ENCODE results near the gene CEP350. TPM values are rescaled to one million over a fixed set of nuclear protein-coding genes. Genes with fewer than 3 reads are reported as not detected.

The CEP350 gene
- total RNA-seq, 3 donors from 2014 or later = 79.0 to 124 (median 95.0) TPM

- H3K9me3 ChIP-seq = no peaks in the 10 kb centered on the region
- H3K4me1 ChIP-seq = no peaks in the 10 kb centered on the region
- intact Hi-C loops (cut with DNase I; ENCODE audit: low total_unique reads) = no loop called here
- H3K27ac ChIP-seq = no peak overlapping the region
- H3K36me3 ChIP-seq = peaks cover 4% of the 10 kb centered on the region
- TF ChIP-seq CTCF (IDR thresholded peaks at IDR 0.05) = no peak
- no peak for TF ChIP-seq POLR2A (IDR thresholded peaks at IDR 0.05)
- no peak for TF ChIP-seq POLR2AphosphoS5 (IDR thresholded peaks at IDR 0.05)
- H3K4me3 ChIP-seq = no peak overlapping the region
- H3K27me3 ChIP-seq = no peaks in the 10 kb centered on the region
- DNase-seq (ENCODE audit: low spot score in 2 of 2) = no peak
Measured at GRCh38 chr1:179921981-179922872, 32.4 kb upstream of the CEP350 start.

DNA sequence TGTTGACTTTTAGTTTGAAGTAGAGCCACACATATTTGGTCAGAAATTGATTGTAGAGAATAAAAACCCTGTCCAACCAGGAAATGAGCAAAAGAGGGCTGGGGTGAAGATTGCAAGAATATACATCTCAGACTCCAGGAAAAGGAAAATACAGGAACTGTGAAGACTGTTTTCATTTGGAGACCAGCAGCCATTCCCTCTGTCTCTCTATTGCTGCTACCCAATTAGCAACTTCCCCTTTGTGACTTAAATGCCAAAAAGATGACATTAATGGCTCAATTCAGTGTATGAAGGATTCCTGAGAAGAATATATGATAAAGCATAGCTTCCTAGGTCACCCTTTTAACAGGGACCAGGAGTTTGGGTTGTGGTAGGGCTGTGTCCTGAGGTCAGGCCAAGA, 31.6 kb upstream of the CEP350 start:
- H3K4me3 ChIP-seq = no peak overlapping the region
- H3K27ac ChIP-seq = no peak overlapping the region
- no peaks in the 10 kb centered on the region for H3K9me3 ChIP-seq
- H3K27me3 ChIP-seq = no peaks in the 10 kb centered on the region
- no peak for DNase-seq (ENCODE audit: low spot score in 2 of 2)
- H3K4me1 ChIP-seq = no peaks in the 10 kb centered on the region
- peaks cover 4% of the 10 kb centered on the region for H3K36me3 ChIP-seq
- intact Hi-C loops (cut with DNase I; ENCODE audit: low total_unique reads) = no loop called here
- no peak for TF ChIP-seq CTCF (IDR thresholded peaks at IDR 0.05)

GRCh38 chr1:179924268-179924667, 30.3 kb upstream of the CEP350 start:
- Histone ChIP-seq H3K9me3 (no peaks in the 10 kb centered on the region), H3K36me3 (peaks cover 4% of the 10 kb centered on the region), H3K27me3 (no peaks in the 10 kb centered on the region), H3K4me3 (no peak overlapping the region), H3K27ac (no peak overlapping the region), H3K4me1 (no peaks in the 10 kb centered on the region)
- no peak for DNase-seq (ENCODE audit: low spot score in 2 of 2)
- intact Hi-C loops (cut with DNase I; ENCODE audit: low total_unique reads) = no loop called here
- TF ChIP-seq POLR2AphosphoS5 (IDR thresholded peaks at IDR 0.05) (no peak), CTCF (IDR thresholded peaks at IDR 0.05) (no peak), POLR2A (IDR thresholded peaks at IDR 0.05) (no peak)

GRCh38 chr1:179925302-179925701, 29.3 kb upstream of the CEP350 start:
- H3K27ac ChIP-seq = no peak overlapping the region
- H3K36me3 ChIP-seq = no peaks in the 10 kb centered on the region
- no peak overlapping the region for H3K4me3 ChIP-seq
- intact Hi-C loops (cut with DNase I; ENCODE audit: low total_unique reads) = no loop called here
- H3K4me1 ChIP-seq = no peaks in the 10 kb centered on the region
- no peaks in the 10 kb centered on the region for H3K9me3 ChIP-seq
- no peaks in the 10 kb centered on the region for H3K27me3 ChIP-seq
- TF ChIP-seq CTCF (IDR thresholded peaks at IDR 0.05) (no peak), POLR2A (IDR thresholded peaks at IDR 0.05) (no peak), POLR2AphosphoS5 (IDR thresholded peaks at IDR 0.05) (no peak)
- DNase-seq (ENCODE audit: low spot score in 2 of 2) = no peak

DNA sequence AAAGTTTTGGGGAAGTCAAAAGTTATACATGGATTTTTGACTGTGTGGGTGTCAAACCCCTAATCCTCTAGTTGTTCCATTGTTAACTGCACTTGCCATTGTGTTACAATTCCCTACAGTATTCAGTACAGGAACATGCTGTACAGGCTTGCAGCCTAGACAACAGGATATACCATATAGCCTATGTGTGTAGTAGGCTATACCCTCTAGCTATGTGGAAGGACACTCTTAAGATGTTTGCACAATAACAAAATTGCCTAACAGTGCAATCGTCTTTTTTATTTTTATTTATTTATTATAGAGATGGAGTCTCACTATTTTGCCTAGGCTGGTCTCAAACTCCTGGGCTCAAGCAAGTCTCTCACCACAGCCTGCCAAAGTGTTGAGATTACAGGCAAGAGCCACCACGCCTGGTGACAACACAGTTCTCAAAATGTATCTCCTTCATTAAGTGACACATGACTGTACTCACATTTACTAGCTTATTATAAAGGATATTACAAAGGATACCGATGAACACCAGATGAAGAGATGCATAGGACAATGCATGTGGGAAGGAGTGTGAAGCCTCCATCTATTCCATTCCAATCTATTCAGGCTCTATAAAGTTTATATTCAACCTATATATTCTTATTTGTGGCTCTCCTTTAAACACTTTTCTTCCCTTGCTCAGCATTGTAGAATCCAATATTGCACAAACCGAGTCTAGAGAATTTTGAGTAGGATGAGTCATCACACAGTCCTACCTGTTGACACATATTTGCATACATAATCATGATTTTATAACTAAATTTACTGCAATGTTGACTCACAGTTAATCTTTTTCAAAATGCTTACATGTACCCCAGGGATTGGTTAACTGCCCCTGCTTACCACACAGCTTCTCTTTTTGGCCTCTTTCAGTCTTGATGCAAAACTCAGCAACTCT, 28.4 kb upstream of the CEP350 start:
- H3K27me3 ChIP-seq = no peaks in the 10 kb centered on the region
- no peak overlapping the region for H3K4me3 ChIP-seq
- DNase-seq (ENCODE audit: low spot score in 2 of 2) = no peak
- H3K4me1 ChIP-seq = no peaks in the 10 kb centered on the region
- TF ChIP-seq POLR2AphosphoS5 (IDR thresholded peaks at IDR 0.05) (no peak), POLR2A (IDR thresholded peaks at IDR 0.05) (no peak), CTCF (IDR thresholded peaks at IDR 0.05) (no peak)
- intact Hi-C loops (cut with DNase I; ENCODE audit: low total_unique reads) = no loop called here
- H3K9me3 ChIP-seq = no peaks in the 10 kb centered on the region
- H3K36me3 ChIP-seq = no peaks in the 10 kb centered on the region
- no peak overlapping the region for H3K27ac ChIP-seq

Measured in breast epithelium (tissue), 4 donors.